ENCODE results near the gene CDK15.

The CDK15 gene

GRCh38 chr2:201939453-201939941 is 133.2 kb downstream of the CDK15 start:
- TF ChIP-seq PKNOX1 (IDR thresholded peaks at IDR 0.05), result no peak
- no peak for TF ChIP-seq SUZ12 (IDR thresholded peaks at IDR 0.05)
- TF ChIP-seq CTBP1 (IDR thresholded peaks at IDR 0.05; ENCODE audit: borderline replicate concordance), result no peak
- no peak for TF ChIP-seq SP1 (IDR thresholded peaks at IDR 0.05)
- no peak for TF ChIP-seq HDGF (IDR thresholded peaks at IDR 0.05; ENCODE audit: borderline replicate concordance)
- no peak for TF ChIP-seq NFRKB (IDR thresholded peaks at IDR 0.05)
- no peak for TF ChIP-seq L3MBTL2 (conservative IDR thresholded peaks at IDR 0.05)
- no peak for TF ChIP-seq FOXM1 (IDR thresholded peaks at IDR 0.05; ENCODE audit: borderline replicate concordance)
- TF ChIP-seq FOXK2 (IDR thresholded peaks at IDR 0.05), result no peak
- no peak for TF ChIP-seq FOXA1 (IDR thresholded peaks at IDR 0.05)
- no peak for TF ChIP-seq LEF1 (IDR thresholded peaks at IDR 0.05; ENCODE audit: borderline replicate concordance)
- no peak for TF ChIP-seq TARDBP (IDR thresholded peaks at IDR 0.05)
- TF ChIP-seq ARNT (IDR thresholded peaks at IDR 0.05), result no peak
- no peak for TF ChIP-seq ELF4 (IDR thresholded peaks at IDR 0.05)
- TF ChIP-seq ZNF384 (IDR thresholded peaks at IDR 0.05), result no peak
- no peak for TF ChIP-seq BHLHE40 (IDR thresholded peaks at IDR 0.05; ENCODE audit: borderline replicate concordance)
- POLR2A ChIA-PET, result no interaction called here
- CTCF ChIA-PET, result interaction anchor here (0.6 kb wide), 1 partner anchor 47 kb away, joined by 7 read pairs; no protein-coding TSS in a partner anchor

DNA sequence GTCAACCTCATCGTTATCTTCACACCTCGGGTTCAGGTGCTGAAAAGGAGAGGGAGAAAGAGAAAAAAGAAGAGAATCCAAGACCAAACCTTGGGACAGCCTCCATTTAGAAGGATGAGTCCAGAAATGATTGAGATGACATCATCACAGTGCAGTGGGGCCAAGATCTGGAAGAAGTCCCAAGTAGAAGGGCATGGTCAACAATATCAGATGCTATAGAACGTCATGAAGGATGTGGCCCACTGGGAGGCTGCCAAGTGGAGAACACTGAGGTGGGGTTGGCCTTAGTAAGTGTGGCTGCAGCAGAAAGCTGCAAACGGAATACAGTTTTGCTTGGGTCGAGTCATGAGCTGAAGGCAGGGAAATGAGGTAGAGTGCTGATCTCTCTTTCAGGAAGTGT is 136.2 kb downstream of the CDK15 start:
- POLR2A ChIA-PET, result no interaction called here
- TF ChIP-seq CTBP1 (IDR thresholded peaks at IDR 0.05; ENCODE audit: borderline replicate concordance), result no peak
- no peak for TF ChIP-seq FOXM1 (IDR thresholded peaks at IDR 0.05; ENCODE audit: borderline replicate concordance)
- no peak for TF ChIP-seq ARNT (IDR thresholded peaks at IDR 0.05)
- TF ChIP-seq PKNOX1 (IDR thresholded peaks at IDR 0.05), result no peak
- TF ChIP-seq L3MBTL2 (conservative IDR thresholded peaks at IDR 0.05), result no peak
- TF ChIP-seq SP1 (IDR thresholded peaks at IDR 0.05), result no peak
- TF ChIP-seq FOXA1 (IDR thresholded peaks at IDR 0.05), result no peak
- no peak for TF ChIP-seq BHLHE40 (IDR thresholded peaks at IDR 0.05; ENCODE audit: borderline replicate concordance)
- TF ChIP-seq ZNF384 (IDR thresholded peaks at IDR 0.05), result no peak
- TF ChIP-seq FOXK2 (IDR thresholded peaks at IDR 0.05), result no peak
- no peak for TF ChIP-seq SUZ12 (IDR thresholded peaks at IDR 0.05)
- TF ChIP-seq TARDBP (IDR thresholded peaks at IDR 0.05), result no peak
- no peak for DNase-seq (ENCODE audit: extremely low spot score)
- CTCF ChIA-PET, result interaction anchor here (0.6 kb wide), 1 partner anchor 250 kb away, joined by 10 read pairs; no protein-coding TSS in a partner anchor

More at GRCh38 chr2:201939453-201939941, 133.2 kb downstream of the CDK15 start:
- no peak for DNase-seq (ENCODE audit: extremely low spot score)
